HUES48 (cell line): ENCODE data around the gene WTIP.
"Not testable (repeated sequence)": the region's sequence is repeated elsewhere in the genome, so short reads cannot be mapped to it uniquely, and the experiment has no call there.

Source experiments
- H3K27ac ChIP-seq: one replicate; pipeline ENCODE4 v1.7.0; 2013; ENCODE audit warnings: low read depth, low read length, inconsistent platforms
- H3K27me3 ChIP-seq: 2 replicates; pipeline ENCODE4 v1.6.1; 2013; ENCODE audit warnings: mild to moderate bottlenecking, low read length; ENCODE audit not compliant: control insufficient read depth, insufficient read depth
- H3K36me3 ChIP-seq: 2 replicates; pipeline ENCODE4 v1.6.1; 2013; ENCODE audit warnings: low read length; ENCODE audit not compliant: control insufficient read depth, insufficient read depth
- H3K4me1 ChIP-seq: 2 replicates; pipeline ENCODE4 v1.6.1; 2013; ENCODE audit warnings: mild to moderate bottlenecking, low read length; ENCODE audit not compliant: control insufficient read depth, insufficient read depth
- H3K4me3 ChIP-seq: 2 replicates; pipeline ENCODE4 v1.5.1; 2013; ENCODE audit warnings: mild to moderate bottlenecking, low read depth, low read length
- H3K9ac ChIP-seq: 2 replicates; pipeline ENCODE4 v1.6.1; 2013; ENCODE audit warnings: mild to moderate bottlenecking, low read depth, low read length, moderate library complexity
- H3K9me3 ChIP-seq: 2 replicates; pipeline ENCODE4 v1.6.1; 2013; ENCODE audit warnings: low read length; ENCODE audit not compliant: control insufficient read depth, insufficient read depth

WTIP gene

DNA sequence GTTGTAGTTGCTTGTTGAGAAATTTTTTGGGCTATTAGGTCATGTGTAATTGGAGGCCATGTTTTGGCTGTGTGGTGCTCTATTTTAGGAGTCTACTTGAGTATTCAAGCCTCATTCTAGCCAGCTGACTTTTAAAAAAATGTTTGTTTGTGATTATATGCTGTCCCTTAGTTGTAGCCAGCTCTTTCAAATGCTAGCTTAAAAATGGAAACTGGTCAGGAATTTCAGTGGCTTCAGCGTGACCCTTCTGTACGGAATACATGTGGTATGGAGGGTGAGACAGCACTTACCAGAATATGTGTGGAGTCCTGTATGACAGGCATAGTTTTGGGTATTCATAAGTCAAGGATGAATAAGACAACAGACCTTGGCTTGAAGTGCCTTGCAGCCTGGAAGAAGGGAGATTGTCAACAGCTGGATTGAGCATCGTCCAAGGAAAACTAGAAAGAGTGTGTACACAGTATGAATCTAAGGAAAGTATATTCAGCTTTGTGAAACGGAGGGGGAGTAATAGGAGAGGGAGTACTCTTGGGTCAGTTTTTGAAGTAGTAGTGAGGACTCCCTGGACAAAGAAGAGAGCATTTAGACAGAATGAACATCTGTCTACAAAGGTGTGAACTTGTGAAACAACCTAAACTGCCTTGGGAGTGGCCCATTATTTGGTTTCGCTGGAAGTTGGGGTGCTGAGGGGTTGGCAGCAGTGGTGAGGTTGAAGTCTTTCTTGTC, 20.0 kb upstream of the WTIP start:
- Histone ChIP-seq H3K4me3 (no peak overlapping the region), H3K9ac (no peak overlapping the region), H3K27ac (no peak overlapping the region), H3K36me3 (peaks cover 95% of the 10 kb centered on the region), H3K9me3 (no peaks in the 10 kb centered on the region), H3K4me1 (no peaks in the 10 kb centered on the region), H3K27me3 (no peaks in the 10 kb centered on the region)

DNA sequence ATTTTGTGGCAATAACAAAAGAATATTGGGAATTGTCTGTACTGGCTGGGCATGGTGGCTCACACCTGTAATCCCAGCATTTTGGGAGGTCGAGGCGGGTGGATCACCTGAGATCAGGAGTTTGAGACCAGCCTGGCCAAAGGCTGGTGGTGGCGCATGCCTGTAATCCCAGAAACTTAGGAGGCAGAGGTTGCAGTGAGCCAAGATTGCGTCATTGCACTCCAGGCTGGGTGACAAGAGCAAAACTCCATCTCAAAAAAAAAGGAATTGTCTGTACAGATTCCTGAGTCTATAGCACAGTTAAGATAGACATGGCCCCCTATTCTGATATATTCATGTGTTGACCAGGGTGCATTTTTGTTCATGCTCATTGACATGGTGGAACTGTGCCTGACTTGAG, 16.8 kb upstream of the WTIP start:
- H3K36me3 ChIP-seq = peaks cover 100% of the 10 kb centered on the region
- not testable (repeated sequence) for H3K9me3 ChIP-seq, H3K4me3 ChIP-seq, H3K27ac ChIP-seq, H3K27me3 ChIP-seq, H3K9ac ChIP-seq, H3K4me1 ChIP-seq

DNA sequence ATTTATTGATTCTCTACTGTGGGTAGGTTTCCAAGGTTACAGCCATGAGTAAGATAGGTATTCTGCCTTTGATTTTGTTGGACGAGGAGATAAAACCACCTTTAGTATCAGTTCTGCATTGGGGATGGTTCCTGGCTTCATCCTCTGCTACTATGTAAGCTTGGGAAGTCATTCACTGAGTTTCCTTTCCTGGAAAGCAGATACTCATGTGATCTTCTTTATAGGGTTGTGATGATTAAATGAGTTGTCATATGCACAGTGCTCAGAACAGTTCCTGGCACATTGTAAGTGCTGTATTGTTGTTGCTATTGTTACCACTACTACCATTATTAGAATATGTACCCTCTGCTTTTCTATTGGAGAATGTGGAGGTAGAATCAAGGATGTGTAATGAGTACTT, 13.1 kb upstream of the WTIP start:
- Histone ChIP-seq H3K27ac (no peak overlapping the region), H3K4me1 (no peaks in the 10 kb centered on the region), H3K27me3 (no peaks in the 10 kb centered on the region), H3K4me3 (no peak overlapping the region), H3K9ac (no peak overlapping the region), H3K9me3 (no peaks in the 10 kb centered on the region), H3K36me3 (peaks cover 98% of the 10 kb centered on the region)

DNA sequence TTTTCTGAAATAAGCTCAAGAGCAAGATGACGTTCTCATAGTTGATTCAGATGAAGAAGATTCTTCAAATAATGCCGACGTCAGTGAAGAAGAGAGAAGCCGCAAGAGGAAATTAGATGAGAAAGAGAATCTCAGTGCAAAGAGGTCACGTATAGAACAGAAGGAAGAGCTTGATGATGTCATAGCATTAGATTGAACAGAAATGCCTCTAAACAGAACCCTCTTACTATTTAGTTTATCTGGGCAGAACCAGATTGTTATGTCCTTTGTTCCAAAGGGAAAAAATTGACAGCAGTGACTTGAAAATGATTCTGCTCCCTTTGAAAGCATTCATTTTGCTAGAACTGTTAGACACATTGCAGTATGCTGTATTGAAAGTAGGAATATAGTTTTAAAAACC, 12.5 kb upstream of the WTIP start:
- not testable (repeated sequence) for H3K4me3 ChIP-seq

DNA sequence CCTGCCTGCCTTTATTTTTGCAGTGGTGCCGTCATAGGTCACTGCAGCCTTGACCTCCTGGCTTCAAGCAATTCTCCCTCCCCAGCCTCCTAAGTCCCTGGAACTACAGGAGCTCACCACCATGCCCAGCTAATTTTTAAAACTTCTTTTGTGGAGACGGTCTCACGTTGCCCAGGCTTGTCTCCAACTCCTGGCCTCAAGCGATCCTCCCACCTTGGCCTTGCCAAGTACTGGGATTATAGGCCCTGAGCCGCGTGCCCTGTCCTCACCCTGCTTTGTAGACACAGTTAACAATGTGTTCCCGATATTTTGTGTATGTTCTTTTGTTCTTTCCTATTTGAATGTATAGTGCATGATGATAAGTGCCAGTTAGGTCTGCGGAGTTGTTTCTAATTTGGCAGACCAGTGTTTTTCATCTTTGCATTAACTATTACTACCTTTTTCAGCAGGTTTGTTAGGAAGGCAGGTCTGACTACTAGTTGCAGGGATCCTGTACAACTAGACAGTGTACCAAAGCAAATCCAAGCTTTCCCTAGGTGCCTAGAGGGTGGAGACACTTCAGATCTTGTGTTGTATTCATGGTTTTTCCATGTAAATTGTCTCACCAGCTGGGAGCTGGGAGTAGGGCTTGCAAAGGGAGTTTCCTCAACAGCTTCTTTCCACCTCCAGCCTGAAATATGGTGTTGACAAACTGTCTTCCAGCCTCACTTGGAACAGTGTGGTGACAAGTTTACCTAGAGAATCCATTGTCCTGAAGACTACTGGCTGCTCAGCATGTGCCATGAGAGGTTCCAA, 9.5 kb upstream of the WTIP start:
- H3K4me3 ChIP-seq = no peak overlapping the region
- no peak overlapping the region for H3K27ac ChIP-seq
- no peaks in the 10 kb centered on the region for H3K27me3 ChIP-seq
- no peak overlapping the region for H3K9ac ChIP-seq
- H3K4me1 ChIP-seq = no peaks in the 10 kb centered on the region
- peaks cover 65% of the 10 kb centered on the region for H3K36me3 ChIP-seq
- H3K9me3 ChIP-seq = no peaks in the 10 kb centered on the region

More for the DNA sequence above, 12.5 kb upstream of the WTIP start:
- H3K27me3 ChIP-seq, H3K9ac ChIP-seq, H3K4me1 ChIP-seq, H3K27ac ChIP-seq, H3K9me3 ChIP-seq: not testable (repeated sequence)
- peaks cover 96% of the 10 kb centered on the region for H3K36me3 ChIP-seq

DNA sequence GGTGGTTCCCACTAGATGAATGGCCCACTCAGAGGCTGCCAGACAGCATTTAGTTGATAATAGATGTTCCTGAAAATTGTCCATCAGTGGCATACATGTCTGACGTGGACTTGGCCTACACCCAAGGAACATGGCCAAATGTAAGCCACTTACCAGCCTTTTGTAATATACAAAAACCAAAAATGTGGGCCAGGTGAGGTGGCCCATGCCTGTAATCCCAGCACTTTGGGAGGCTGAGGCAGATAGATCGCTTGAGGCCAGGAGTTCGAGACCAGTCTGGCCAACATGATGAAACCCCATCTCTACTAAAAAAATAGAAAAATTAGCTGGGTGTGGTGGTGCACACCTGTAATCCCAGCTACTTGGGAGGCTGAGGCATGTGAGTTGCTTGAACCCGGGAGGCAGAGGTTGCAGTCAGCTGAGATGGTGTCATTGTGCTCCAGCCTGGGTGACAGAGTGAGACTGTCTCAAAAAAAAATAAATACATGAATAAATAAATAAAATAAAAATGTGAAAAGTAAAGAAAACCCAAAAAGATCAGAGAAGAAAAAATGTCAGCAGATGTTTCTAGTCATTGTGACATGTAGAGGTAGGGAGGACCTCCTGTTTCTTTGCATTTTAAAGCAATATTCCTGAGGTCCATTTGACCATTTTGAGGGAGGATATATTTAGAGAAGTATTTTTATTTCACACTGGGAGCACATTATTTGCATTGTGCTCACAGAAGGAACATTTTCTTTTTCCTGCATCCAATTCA, 7.1 kb upstream of the WTIP start:
- Histone ChIP-seq H3K36me3 (peaks cover 42% of the 10 kb centered on the region), H3K9ac (no peak overlapping the region), H3K4me1 (no peaks in the 10 kb centered on the region), H3K27ac (no peak overlapping the region), H3K9me3 (no peaks in the 10 kb centered on the region), H3K27me3 (no peaks in the 10 kb centered on the region), H3K4me3 (no peak overlapping the region)

DNA sequence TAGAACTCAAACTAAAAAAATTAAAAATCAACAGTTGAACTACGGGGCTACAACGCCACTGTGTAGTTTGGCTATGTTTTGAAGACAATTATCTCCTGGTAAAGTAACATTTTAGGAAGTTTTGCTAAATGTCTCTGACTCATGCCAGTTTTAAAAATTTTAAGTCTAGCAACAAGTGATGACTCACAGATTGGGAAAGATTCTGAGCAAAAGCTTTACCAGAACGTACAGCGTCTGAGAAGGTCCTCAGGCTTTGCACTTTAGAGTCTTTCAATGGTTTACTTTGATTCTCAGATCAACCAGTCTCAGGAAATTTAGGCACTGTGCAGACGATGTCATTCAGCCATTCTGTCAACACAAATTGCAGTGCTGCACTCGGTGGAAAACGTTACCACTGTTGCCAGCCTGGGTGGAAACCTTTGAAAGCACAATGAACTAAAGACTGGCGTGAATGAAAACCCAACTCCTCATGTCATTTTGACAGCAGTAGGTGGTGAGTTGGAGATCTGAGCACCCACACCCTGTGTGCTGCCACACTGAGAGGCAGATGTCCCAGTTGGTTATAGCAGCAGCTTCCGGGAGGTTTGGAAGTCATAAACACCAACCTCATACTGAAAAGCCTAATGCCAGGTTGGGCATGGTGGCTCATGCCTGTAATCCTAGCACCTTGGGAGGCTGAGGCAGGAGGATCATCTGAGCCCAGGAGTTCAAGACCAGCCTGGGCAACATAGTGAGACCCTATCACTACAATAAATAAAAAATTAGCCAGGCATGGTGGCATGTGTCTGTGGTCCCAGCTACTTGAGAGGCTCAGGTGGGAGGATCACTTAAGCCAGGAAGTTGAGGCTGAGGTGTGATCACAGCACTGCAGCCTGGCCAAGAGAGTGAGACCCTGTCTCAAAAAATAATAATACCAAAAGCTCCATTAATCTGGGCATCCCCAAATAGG, 6.3 kb upstream of the WTIP start:
- H3K9ac ChIP-seq = no peak overlapping the region
- H3K9me3 ChIP-seq = no peaks in the 10 kb centered on the region
- peaks cover 3% of the 10 kb centered on the region; the same call in 1 of the 2 replicates for H3K4me1 ChIP-seq
- peaks cover 5% of the 10 kb centered on the region for H3K27me3 ChIP-seq
- H3K4me3 ChIP-seq = no peak overlapping the region
- peaks cover 34% of the 10 kb centered on the region for H3K36me3 ChIP-seq
- no peak overlapping the region for H3K27ac ChIP-seq

DNA sequence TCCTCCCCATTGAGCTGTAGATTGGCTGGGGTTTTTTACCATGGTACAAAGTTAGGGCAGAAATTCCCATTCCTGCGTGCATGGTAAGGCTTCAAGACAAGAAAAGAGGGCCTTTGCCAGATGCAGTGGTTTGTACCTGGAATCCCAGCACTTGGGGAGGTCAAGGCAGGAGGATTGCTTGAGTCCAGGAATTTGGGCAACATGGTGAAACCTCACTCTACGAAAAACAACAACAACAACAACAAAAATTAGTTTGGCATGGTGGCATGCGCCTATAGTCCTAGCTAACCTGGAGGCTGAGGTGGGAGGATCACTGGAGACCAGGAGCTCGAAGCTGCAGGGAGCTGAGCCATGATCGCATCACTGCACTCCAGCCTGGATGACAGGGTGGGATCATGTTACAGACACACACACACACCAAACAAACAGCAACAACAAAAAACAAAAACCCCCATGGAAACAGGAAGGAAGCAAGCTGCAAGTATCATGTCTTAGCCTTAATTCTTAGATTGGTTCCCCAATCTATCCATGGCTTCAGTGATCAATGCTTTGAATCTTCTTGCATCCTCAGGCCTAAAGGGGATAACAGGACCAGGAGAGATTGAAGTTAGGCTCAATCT, 5.5 kb upstream of the WTIP start:
- Histone ChIP-seq H3K4me3 (no peak overlapping the region), H3K4me1 (peaks cover 11% of the 10 kb centered on the region), H3K27ac (no peak overlapping the region), H3K36me3 (peaks cover 27% of the 10 kb centered on the region), H3K9me3 (no peaks in the 10 kb centered on the region), H3K27me3 (peaks cover 9% of the 10 kb centered on the region), H3K9ac (no peak overlapping the region)

DNA sequence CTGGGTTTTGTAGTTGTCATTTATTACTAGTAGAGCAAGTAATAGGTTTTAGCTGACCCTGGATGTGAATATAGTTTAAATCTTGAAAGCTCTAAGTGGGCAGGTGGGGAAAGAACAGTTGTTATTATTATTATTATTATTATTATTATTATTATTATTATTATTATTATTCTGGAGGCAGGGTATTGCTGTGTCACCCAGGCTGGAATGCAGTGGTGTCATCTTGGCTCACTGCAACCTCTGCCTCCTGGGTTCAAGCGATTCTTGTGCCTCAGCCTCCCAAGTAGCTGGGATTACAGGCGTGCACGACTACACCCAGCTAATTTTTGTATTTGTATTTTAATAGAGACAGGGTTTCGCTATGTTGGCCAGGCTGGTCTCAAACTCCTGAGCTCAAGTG, 3.1 kb upstream of the WTIP start:
- H3K4me1 ChIP-seq = peaks cover 11% of the 10 kb centered on the region
- H3K9ac ChIP-seq, H3K9me3 ChIP-seq, H3K4me3 ChIP-seq, H3K27ac ChIP-seq, H3K36me3 ChIP-seq: not testable (repeated sequence)
- peaks cover 21% of the 10 kb centered on the region for H3K27me3 ChIP-seq

DNA sequence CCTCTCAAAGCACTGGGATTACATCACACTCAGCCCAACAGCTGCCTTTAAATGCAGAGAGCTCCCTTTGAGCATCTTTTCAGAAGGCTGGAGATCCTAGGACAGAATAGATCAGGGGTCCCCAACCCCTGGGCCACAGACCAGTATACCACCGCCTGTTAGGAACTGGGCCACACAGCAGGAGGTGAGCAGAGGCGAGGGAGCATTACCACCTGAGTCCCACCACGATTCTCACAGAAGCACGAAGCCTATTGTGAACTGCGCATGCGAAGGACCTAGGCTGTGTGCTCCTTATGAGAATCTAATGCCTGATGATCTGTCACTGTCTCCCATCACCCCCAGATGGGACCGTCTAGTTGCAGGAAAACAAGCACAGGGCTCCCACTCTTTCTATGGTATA, 2.2 kb upstream of the WTIP start:
- H3K4me1 ChIP-seq = peaks cover 11% of the 10 kb centered on the region
- no peak overlapping the region for H3K27ac ChIP-seq
- no peaks in the 10 kb centered on the region for H3K36me3 ChIP-seq
- H3K9me3 ChIP-seq = no peaks in the 10 kb centered on the region
- H3K9ac ChIP-seq = no peak overlapping the region
- H3K27me3 ChIP-seq = peaks cover 22% of the 10 kb centered on the region
- no peak overlapping the region for H3K4me3 ChIP-seq
